ENCODE data around the gene RGL2. TPM values are rescaled to one million over a fixed set of nuclear protein-coding genes. Genes with fewer than 3 reads are reported as not detected.

RGL2 gene
- total and polyA plus RNA-seq, 2 donors (not counting 3 experiments of a cell fraction or from before 2014, with no cell fraction given) = 87.7 to 90.3 TPM

DNA sequence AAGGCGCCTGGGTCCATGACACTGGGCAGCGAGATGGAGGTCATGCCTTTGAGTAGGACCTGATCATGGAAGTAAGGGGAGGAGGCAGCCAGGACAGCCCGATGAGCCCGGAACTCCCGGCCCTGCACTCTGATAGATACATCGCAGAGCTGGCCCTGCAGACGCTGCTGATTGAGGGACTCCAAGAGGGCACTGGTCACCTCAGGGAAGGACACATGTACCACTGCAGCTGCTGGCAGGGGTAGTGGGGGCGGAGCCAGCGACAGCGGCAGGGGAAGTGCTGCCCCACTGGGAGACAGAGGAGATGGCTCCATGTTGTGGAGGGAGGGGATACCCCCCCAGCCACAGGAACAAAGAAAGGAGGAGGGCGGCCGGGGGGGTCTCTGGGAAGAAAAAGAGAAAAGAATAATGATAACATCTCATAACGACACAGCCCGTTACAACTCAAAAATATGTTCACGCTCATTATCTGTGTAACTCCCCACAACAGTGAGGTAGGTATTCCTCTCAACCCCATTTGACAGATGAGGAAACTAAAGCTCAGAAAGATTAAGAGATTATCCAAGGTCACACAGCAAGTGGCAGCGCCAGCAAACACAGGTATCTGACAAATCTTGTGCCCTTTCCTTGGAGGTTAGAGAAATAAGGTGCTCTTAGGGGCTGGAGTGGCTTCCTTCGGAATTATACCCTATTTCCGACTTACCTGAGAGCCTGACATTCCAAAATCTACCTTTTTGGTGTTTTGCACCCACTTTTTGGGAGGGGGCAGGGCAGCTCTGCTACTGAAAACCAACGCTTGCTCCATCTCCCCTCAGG, 18.1 kb upstream of the RGL2 start:
- Histone ChIP-seq H3K4me2 (ENCODE audit: insufficient read depth, low read length) (peak overlapping the region; percentile 45), H3K36me3 (ENCODE audit: control insufficient read depth in 2 of 2, extremely low read depth in 1 of 2, insufficient read depth in 2 of 2, low read length in 2 of 2) (peaks cover 5 to 22% of the 10 kb centered on the region in 2 experiments), H3K79me2 (ENCODE audit: control insufficient read depth, insufficient read depth, low read length) (peaks cover 40% of the 10 kb centered on the region), H3K9me3 (replicated peaks; ENCODE audit: control insufficient read depth, insufficient read depth, low read length) (no peaks in the 10 kb centered on the region), H3K27ac (ENCODE audit: insufficient read depth, low read depth, low read length) (no peak overlapping the region), H3K4me1 (ENCODE audit: control insufficient read depth, extremely low read depth, insufficient read depth, low read length) (peaks cover 54% of the 10 kb centered on the region), H4K20me1 (replicated peaks; ENCODE audit: control insufficient read depth, extremely low read depth, insufficient read depth, low read length) (no peaks in the 10 kb centered on the region), H3K27me3 (ENCODE audit: control insufficient read depth in 2 of 2, insufficient read depth in 2 of 2, low read length in 2 of 2) (no peaks in the 10 kb centered on the region), H3K4me3 (replicated peaks in 1 of 3; ENCODE audit: insufficient read depth in 1 of 3, low read depth in 1 of 3, low read length in 3 of 3) (peak overlapping the region in 2 of 3 experiments; percentile 29 to 60), H3K9me1 (replicated peaks; ENCODE audit: control insufficient read depth, extremely low read depth, insufficient read depth, low read length) (no peaks in the 10 kb centered on the region), H2AFZ (ENCODE audit: low read depth, low read length) (no peak overlapping the region), H3K9ac (replicated peaks; ENCODE audit: extremely low read depth, insufficient read depth, low read length) (no peak overlapping the region)
- no peak for DNase-seq (ENCODE audit: low read depth, low spot score)
- no peak for TF ChIP-seq FOS (IDR thresholded peaks at IDR 0.05; ENCODE audit: borderline replicate concordance, insufficient read depth, low read length)
- no peak for TF ChIP-seq EZH2 (IDR thresholded peaks at IDR 0.05; ENCODE audit: borderline replicate concordance, low read depth, low read length, severe bottlenecking)
- no peak for TF ChIP-seq POLR2A (IDR thresholded peaks at IDR 0.05; ENCODE audit: low read depth, low read length)
- TF ChIP-seq POLR2AphosphoS5 (IDR thresholded peaks at IDR 0.05; ENCODE audit: insufficient read depth, low read depth, low read length) = no peak
- no peak for TF ChIP-seq JUN (IDR thresholded peaks at IDR 0.05; ENCODE audit: borderline replicate concordance, insufficient read depth, insufficient read length, low read depth)
- TF ChIP-seq, protein P1, sequence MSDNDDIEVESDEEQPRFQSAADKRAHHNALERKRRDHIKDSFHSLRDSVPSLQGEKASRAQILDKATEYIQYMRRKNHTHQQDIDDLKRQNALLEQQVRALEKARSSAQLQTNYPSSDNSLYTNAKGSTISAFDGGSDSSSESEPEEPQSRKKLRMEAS (IDR thresholded peaks at IDR 0.05; ENCODE audit: insufficient read depth, insufficient read length) = no peak
- TF ChIP-seq, protein P2, sequence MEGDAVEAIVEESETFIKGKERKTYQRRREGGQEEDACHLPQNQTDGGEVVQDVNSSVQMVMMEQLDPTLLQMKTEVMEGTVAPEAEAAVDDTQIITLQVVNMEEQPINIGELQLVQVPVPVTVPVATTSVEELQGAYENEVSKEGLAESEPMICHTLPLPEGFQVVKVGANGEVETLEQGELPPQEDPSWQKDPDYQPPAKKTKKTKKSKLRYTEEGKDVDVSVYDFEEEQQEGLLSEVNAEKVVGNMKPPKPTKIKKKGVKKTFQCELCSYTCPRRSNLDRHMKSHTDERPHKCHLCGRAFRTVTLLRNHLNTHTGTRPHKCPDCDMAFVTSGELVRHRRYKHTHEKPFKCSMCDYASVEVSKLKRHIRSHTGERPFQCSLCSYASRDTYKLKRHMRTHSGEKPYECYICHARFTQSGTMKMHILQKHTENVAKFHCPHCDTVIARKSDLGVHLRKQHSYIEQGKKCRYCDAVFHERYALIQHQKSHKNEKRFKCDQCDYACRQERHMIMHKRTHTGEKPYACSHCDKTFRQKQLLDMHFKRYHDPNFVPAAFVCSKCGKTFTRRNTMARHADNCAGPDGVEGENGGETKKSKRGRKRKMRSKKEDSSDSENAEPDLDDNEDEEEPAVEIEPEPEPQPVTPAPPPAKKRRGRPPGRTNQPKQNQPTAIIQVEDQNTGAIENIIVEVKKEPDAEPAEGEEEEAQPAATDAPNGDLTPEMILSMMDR (IDR thresholded peaks at IDR 0.05; ENCODE audit: extremely low read depth in 1 of 2, insufficient read depth in 1 of 2, low read depth in 1 of 2, low read length in 2 of 2) = no peak
- TF ChIP-seq GATA2 (IDR thresholded peaks at IDR 0.05; ENCODE audit: insufficient read depth, insufficient read length, low read depth, low read length) = no peak
- no peak for TF ChIP-seq MYC (IDR thresholded peaks at IDR 0.05; ENCODE audit: low read depth, low read length)
- FAIRE-seq = no peak
- dilution Hi-C loops (cut with MboI; ENCODE audit: extremely low pct_ligation_motif_present, low sequenced_read_pairs) (no loop called here), intact Hi-C loops (cut with micrococcal nuclease) (loop anchor here (10.0 kb wide), 1 partner anchor 258 kb away; no protein-coding TSS in a partner anchor)
- POLR2A ChIA-PET = interaction anchor here (0.9 to 1.4 kb wide), 4 partner anchors 18 to 469 kb away, joined by 3 to 10 read pairs (median 6); partner anchors contain the start of genes RGL2, RPS18 and VPS52
- CTCF ChIA-PET = interaction anchor here (1.1 to 1.8 kb wide), 3 partner anchors 8 to 39 kb away, joined by 3 to 17 read pairs (median 4); partner anchors contain the start of genes B3GALT4 and RGL2
- BruUV-seq (replicated peaks) = no TSS peak

Data from endothelial cell of umbilical vein (primary cell).